Neutrophil (primary cell): ENCODE data around the gene LMAN1L.

Experiments
- H3K27ac ChIP-seq: fragments of 200-600 bp; sonication (generic); 2 replicates; pipeline ENCODE4 v1.5.1; 2016; ENCODE audit warnings: mild to moderate bottlenecking, moderate library complexity
- H3K27me3 ChIP-seq: fragments of 200-600 bp; sonication (generic); 2 replicates; pipeline ENCODE4 v1.6.0; 2016; ENCODE audit warnings: mild to moderate bottlenecking
- H3K36me3 ChIP-seq: fragments of 200-600 bp; sonication (generic); 2 replicates; pipeline ENCODE4 v1.5.1; 2017
- H3K4me1 ChIP-seq, 2 experiments: fragments of 200-600 bp in 1 of 2; sonication (generic) in 1 of 2; 1 replicate in 1 of 2; 2 replicates in 1 of 2; pipeline versions ENCODE4 v1.5.1 to v1.6.1; 2013 to 2016; ENCODE audit warnings: low read depth in 1 of 2, low read length in 1 of 2, mild to moderate bottlenecking in 1 of 2, moderate library complexity in 1 of 2; ENCODE audit not compliant: control insufficient read depth in 1 of 2, insufficient read depth in 1 of 2
- H3K4me3 ChIP-seq, 2 experiments: fragments of 200-600 bp in 1 of 2; sonication (generic) in 1 of 2; 1 replicate in 1 of 2; 2 replicates in 1 of 2; pipeline ENCODE4 v1.5.1; 2013 to 2016; ENCODE audit warnings: low read depth in 1 of 2, low read length in 1 of 2, mild to moderate bottlenecking in 1 of 2, moderate library complexity in 1 of 2
- H3K9me3 ChIP-seq: fragments of 200-600 bp; sonication (generic); 2 replicates; pipeline ENCODE4 v1.5.1; 2016
- CTCF ChIP-seq: fragments of 200-600 bp; sonication (generic); IDR thresholded peaks from 2 replicates; pipeline ENCODE4 v1.5.1; 2016; ENCODE audit warnings: antibody characterized with exemption

The LMAN1L gene

GRCh38 chr15:74775894-74776293 is 36.7 kb upstream of the LMAN1L start:
- TF ChIP-seq CTCF, result no peak
- no peaks in the 10 kb centered on the region for H3K9me3 ChIP-seq
- H3K27ac ChIP-seq, result peak overlapping the region; percentile 100
- peaks cover under 1% of the 10 kb centered on the region for H3K27me3 ChIP-seq
- H3K4me3 ChIP-seq, result peak overlapping the region in 1 of 2 experiments; percentile 44
- peaks cover 80 to 92% of the 10 kb centered on the region in 2 experiments for H3K4me1 ChIP-seq
- no peaks in the 10 kb centered on the region for H3K36me3 ChIP-seq

GRCh38 chr15:74776821-74777768 is 35.5 kb upstream of the LMAN1L start:
- Histone ChIP-seq H3K27ac (peak overlapping the region; percentile 100), H3K4me3 (peak overlapping the region; percentile 44 to 52), H3K27me3 (no peaks in the 10 kb centered on the region), H3K4me1 (peaks cover 82 to 94% of the 10 kb centered on the region in 2 experiments), H3K36me3 (no peaks in the 10 kb centered on the region), H3K9me3 (no peaks in the 10 kb centered on the region)
- no peak for TF ChIP-seq CTCF

GRCh38 chr15:74777769-74778598 is 34.7 kb upstream of the LMAN1L start:
- H3K36me3 ChIP-seq, result no peaks in the 10 kb centered on the region
- no peak for TF ChIP-seq CTCF
- H3K4me1 ChIP-seq, result peaks cover 80 to 90% of the 10 kb centered on the region in 2 experiments
- no peaks in the 10 kb centered on the region for H3K9me3 ChIP-seq
- H3K27me3 ChIP-seq, result no peaks in the 10 kb centered on the region
- peak overlapping the region; percentile 100 for H3K27ac ChIP-seq
- peak overlapping the region; percentile 44 to 52 for H3K4me3 ChIP-seq

GRCh38 chr15:74778599-74778970 is 34.0 kb upstream of the LMAN1L start:
- peak overlapping the region; percentile 100 for H3K27ac ChIP-seq
- H3K4me1 ChIP-seq, result peaks cover 74 to 90% of the 10 kb centered on the region in 2 experiments
- H3K4me3 ChIP-seq, result no peak overlapping the region
- H3K9me3 ChIP-seq, result no peaks in the 10 kb centered on the region
- no peaks in the 10 kb centered on the region for H3K36me3 ChIP-seq
- TF ChIP-seq CTCF, result no peak
- H3K27me3 ChIP-seq, result no peaks in the 10 kb centered on the region

DNA sequence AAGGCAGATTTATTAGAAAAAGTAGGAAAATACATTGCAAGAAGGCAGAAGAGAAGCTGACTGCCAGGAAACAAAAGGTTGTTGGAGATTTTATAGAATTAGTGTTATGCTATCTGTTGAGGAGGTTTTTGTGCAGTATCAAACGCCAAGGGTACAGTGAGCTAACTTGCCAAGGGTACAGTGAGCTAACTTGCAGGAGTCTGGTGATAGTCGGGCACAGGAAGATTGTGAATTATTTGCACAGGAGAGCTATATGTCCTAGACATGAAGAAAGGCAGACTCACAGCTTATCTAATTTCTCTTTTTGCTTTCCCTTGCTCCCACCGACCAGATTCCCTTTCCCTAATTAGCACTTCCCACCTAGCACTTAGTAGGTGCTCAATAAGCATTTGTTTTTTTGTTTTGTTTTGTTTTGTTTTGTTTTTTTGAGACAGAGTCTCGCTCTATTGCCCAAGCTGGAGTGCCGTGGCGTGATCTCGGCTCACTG is 33.4 kb upstream of the LMAN1L start:
- no peak for TF ChIP-seq CTCF
- Histone ChIP-seq H3K4me1 (peaks cover 78 to 90% of the 10 kb centered on the region in 2 experiments), H3K36me3 (no peaks in the 10 kb centered on the region), H3K9me3 (no peaks in the 10 kb centered on the region), H3K4me3 (peak overlapping the region in 1 of 2 experiments; percentile 75), H3K27me3 (no peaks in the 10 kb centered on the region), H3K27ac (peak overlapping the region; percentile 100)
